OCI-LY7 (cell line): Measurements from ENCODE around the gene APBA1. TPM values are rescaled to one million over a fixed set of nuclear protein-coding genes. Genes with fewer than 3 reads are reported as not detected.

Source experiments
- BruUV-seq: library from RNA; stranded (reverse); fragments of 400-500 nt; replicated peaks from 2 replicates; lab custom pipeline; 2021; lab: Mats Ljungman, UMichigan
- CTCF ChIA-PET: fragments of 300-600 bp; sonication (Branson Sonifier 250); formaldehyde crosslinking; loops from one replicate; lab custom pipeline; 2022; ENCODE audit warnings: antibody characterized with exemption; ENCODE audit not compliant: unreplicated experiment; lab: Charles Lee
- POLR2A ChIA-PET: fragments of 300-600 bp; sonication (Branson Sonifier 250); formaldehyde crosslinking; loops from one replicate; lab custom pipeline; 2022; ENCODE audit warnings: antibody characterized with exemption; lab: Charles Lee
- DNase-seq: peaks from one replicate; pipeline ENCODE4 v3.0.0-alpha.2; 2015; ENCODE audit warnings: low spot score
- H2AFZ ChIP-seq: fragments of 200-600 bp; sonication (generic), shearing (Covaris generic); 2 replicates; pipeline ENCODE4 v1.6.1; 2014; ENCODE audit warnings: mild to moderate bottlenecking, antibody characterized with exemption, low read length, moderate library complexity
- H3K27ac ChIP-seq: fragments of 200-600 bp; sonication (generic); 2 replicates; pipeline ENCODE4 v1.5.1; 2014; ENCODE audit warnings: mixed run types, low read depth, mild to moderate bottlenecking, moderate library complexity, low read length, inconsistent platforms; ENCODE audit not compliant: poor library complexity, severe bottlenecking
- H3K36me3 ChIP-seq: fragments of 200-600 bp; sonication (generic); 2 replicates; pipeline ENCODE4 v1.6.1; 2014; ENCODE audit warnings: mild to moderate bottlenecking, antibody characterized with exemption, low read length, moderate library complexity, mixed read lengths; ENCODE audit not compliant: insufficient read depth
- H3K4me1 ChIP-seq: fragments of 200-600 bp; sonication (generic); 2 replicates; pipeline ENCODE4 v1.5.1; 2014; ENCODE audit warnings: mild to moderate bottlenecking, low read length; ENCODE audit not compliant: insufficient read depth, poor library complexity, severe bottlenecking
- H3K4me2 ChIP-seq: fragments of 200-600 bp; sonication (generic); 2 replicates; pipeline ENCODE4 v1.6.1; 2014; ENCODE audit warnings: mild to moderate bottlenecking, low read length
- H3K4me3 ChIP-seq: fragments of 200-600 bp; sonication (generic); 2 replicates; pipeline ENCODE4 v1.5.1; 2014; ENCODE audit warnings: mild to moderate bottlenecking, low read depth, low read length; ENCODE audit not compliant: poor library complexity, severe bottlenecking
- H3K79me2 ChIP-seq: fragments of 200-600 bp; sonication (generic); 2 replicates; pipeline ENCODE4 v1.6.1; 2016; ENCODE audit warnings: low read depth, mild to moderate bottlenecking, low read length, moderate library complexity, mixed read lengths; ENCODE audit not compliant: insufficient read depth
- H3K9me2 ChIP-seq: fragments of 200-600 bp; sonication (generic); 2 replicates; pipeline ENCODE4 v1.6.1; 2016; ENCODE audit warnings: mild to moderate bottlenecking, low read length, mixed read lengths; ENCODE audit not compliant: insufficient read depth
- H3K9me3 ChIP-seq: fragments of 200-600 bp; sonication (generic); 2 replicates; pipeline ENCODE4 v1.6.1; 2014; ENCODE audit warnings: mild to moderate bottlenecking, mixed run types, low read length, mixed read lengths
- H4K20me1 ChIP-seq: fragments of 200-600 bp; sonication (generic); 2 replicates; pipeline ENCODE4 v1.6.1; 2014; ENCODE audit warnings: mild to moderate bottlenecking, antibody characterized with exemption, low read length, moderate library complexity, mixed read lengths; ENCODE audit not compliant: insufficient read depth
- EZH2phosphoT487 ChIP-seq: fragments of 200-600 bp; sonication (generic); IDR thresholded peaks from 2 replicates; pipeline ENCODE4 v1.6.1; 2018; ENCODE audit warnings: low read depth, borderline replicate concordance, mild to moderate bottlenecking, mixed run types, antibody characterized with exemption, low read length, moderate library complexity, mixed read lengths
- intact Hi-C: fragments of 100-400 bp; cut with micrococcal nuclease; formaldehyde crosslinking; loops from one replicate; pipeline ENCODE4 v1.10.0; 2022; ENCODE audit not compliant: unreplicated experiment
- total RNA-seq, 2 experiments: library from RNA; depleted of rRNA in 1 of 2; stranded (reverse); fragments of >200 nt in 1 of 2; shearing (Covaris generic) in 1 of 2; gene quantifications; 2 replicates each; pipeline ENCODE4 v1.2.3, GENCODE V29; 2014 to 2022
- TF ChIP-seq, protein P1 (sequence below): fragments of 200-600 bp; sonication (generic); conservative IDR thresholded peaks from 2 replicates; pipeline ENCODE4 v1.5.1; 2014; ENCODE audit warnings: mild to moderate bottlenecking, antibody characterized with exemption, low read length, moderate library complexity, mixed read lengths

The APBA1 gene
- total RNA-seq, 2 experiments from 2014 or later: not detected

GRCh38 chr9:69496846-69497450, 175.2 kb downstream of the APBA1 start:
- H3K4me1 ChIP-seq: no peaks in the 10 kb centered on the region
- H3K9me3 ChIP-seq: no peaks in the 10 kb centered on the region
- no peak overlapping the region for H2AFZ ChIP-seq
- no peaks in the 10 kb centered on the region for H3K36me3 ChIP-seq
- H3K4me3 ChIP-seq: no peak overlapping the region
- TF ChIP-seq EZH2phosphoT487: no peak
- TF ChIP-seq, protein P1, sequence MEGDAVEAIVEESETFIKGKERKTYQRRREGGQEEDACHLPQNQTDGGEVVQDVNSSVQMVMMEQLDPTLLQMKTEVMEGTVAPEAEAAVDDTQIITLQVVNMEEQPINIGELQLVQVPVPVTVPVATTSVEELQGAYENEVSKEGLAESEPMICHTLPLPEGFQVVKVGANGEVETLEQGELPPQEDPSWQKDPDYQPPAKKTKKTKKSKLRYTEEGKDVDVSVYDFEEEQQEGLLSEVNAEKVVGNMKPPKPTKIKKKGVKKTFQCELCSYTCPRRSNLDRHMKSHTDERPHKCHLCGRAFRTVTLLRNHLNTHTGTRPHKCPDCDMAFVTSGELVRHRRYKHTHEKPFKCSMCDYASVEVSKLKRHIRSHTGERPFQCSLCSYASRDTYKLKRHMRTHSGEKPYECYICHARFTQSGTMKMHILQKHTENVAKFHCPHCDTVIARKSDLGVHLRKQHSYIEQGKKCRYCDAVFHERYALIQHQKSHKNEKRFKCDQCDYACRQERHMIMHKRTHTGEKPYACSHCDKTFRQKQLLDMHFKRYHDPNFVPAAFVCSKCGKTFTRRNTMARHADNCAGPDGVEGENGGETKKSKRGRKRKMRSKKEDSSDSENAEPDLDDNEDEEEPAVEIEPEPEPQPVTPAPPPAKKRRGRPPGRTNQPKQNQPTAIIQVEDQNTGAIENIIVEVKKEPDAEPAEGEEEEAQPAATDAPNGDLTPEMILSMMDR: no peak
- CTCF ChIA-PET: no interaction called here
- POLR2A ChIA-PET: no interaction called here
- intact Hi-C loops: no loop called here
- H3K9me2 ChIP-seq: no peaks in the 10 kb centered on the region
- H4K20me1 ChIP-seq: no peaks in the 10 kb centered on the region
- no peaks in the 10 kb centered on the region for H3K79me2 ChIP-seq
- no peak overlapping the region for H3K27ac ChIP-seq
- no TSS peak for BruUV-seq
- no peak overlapping the region for H3K4me2 ChIP-seq
- no peak for DNase-seq

DNA sequence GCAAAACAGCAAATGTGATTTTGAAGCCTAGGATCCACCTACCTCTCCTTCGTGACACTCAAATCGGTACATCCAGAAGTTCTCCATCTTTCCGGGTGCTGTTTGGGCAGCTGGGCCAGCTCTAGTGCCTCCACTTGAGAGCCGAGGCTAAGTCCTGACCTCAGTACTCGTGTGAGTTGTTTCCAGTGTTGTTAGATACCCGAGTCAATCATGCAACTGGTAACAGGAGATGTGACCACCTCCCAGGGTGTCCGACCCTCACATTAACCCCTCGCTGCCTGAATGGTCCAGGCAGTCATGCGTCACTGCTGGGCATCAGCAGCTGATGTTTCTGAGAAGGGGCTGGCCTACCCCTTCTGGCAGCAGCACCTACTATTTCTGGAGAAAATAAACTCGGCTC, 176.9 kb downstream of the APBA1 start:
- CTCF ChIA-PET: no interaction called here
- intact Hi-C loops: no loop called here

DNA sequence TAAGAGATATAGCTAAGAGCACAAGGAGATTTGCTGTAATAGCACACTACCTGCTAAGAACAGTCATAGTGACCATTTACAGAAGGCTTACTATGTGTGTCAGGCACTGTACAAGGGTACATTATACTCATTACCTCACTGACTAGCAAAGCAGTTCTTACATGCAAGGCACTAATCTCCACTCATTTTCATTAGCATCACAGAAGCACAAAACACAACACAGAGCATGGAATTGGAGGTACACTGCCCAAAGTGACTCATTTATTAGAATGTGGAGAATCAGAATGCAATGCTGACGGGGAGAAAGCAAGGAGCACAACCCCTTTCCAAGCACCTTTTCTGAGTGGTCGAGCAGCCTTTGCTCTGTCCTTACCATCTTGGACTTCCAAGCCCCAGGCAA, 177.4 kb downstream of the APBA1 start:
- no peak overlapping the region for H3K4me3 ChIP-seq
- no peak overlapping the region for H3K4me2 ChIP-seq
- H3K9me3 ChIP-seq: no peaks in the 10 kb centered on the region
- TF ChIP-seq EZH2phosphoT487: no peak
- TF ChIP-seq, protein P1: no peak
- H3K4me1 ChIP-seq: no peaks in the 10 kb centered on the region
- CTCF ChIA-PET: interaction anchor here (0.6 kb wide), 1 partner anchor 430 kb away, joined by 6 read pairs; no protein-coding TSS in a partner anchor
- no peak overlapping the region for H3K27ac ChIP-seq
- H2AFZ ChIP-seq: no peak overlapping the region
- no peaks in the 10 kb centered on the region for H3K36me3 ChIP-seq
- H3K79me2 ChIP-seq: no peaks in the 10 kb centered on the region
- POLR2A ChIA-PET: no interaction called here
- intact Hi-C loops: no loop called here
- no peak for DNase-seq
- BruUV-seq: no TSS peak
- no peaks in the 10 kb centered on the region for H4K20me1 ChIP-seq
- H3K9me2 ChIP-seq: no peaks in the 10 kb centered on the region

More for the DNA sequence above, 176.9 kb downstream of the APBA1 start:
- H3K79me2 ChIP-seq: no peaks in the 10 kb centered on the region
- no peaks in the 10 kb centered on the region for H3K4me1 ChIP-seq
- no peaks in the 10 kb centered on the region for H3K36me3 ChIP-seq
- H4K20me1 ChIP-seq: no peaks in the 10 kb centered on the region
- POLR2A ChIA-PET: no interaction called here
- no peak overlapping the region for H3K4me2 ChIP-seq
- H3K27ac ChIP-seq: no peak overlapping the region
- H3K9me3 ChIP-seq: no peaks in the 10 kb centered on the region
- no peak overlapping the region for H2AFZ ChIP-seq
- no peaks in the 10 kb centered on the region for H3K9me2 ChIP-seq
- no peak for DNase-seq
- no TSS peak for BruUV-seq
- no peak for TF ChIP-seq EZH2phosphoT487
- TF ChIP-seq, protein P1: no peak
- H3K4me3 ChIP-seq: no peak overlapping the region
